Measurements from ENCODE around the gene GSK3B.

Gene GSK3B

GRCh38 chr3:119809249-119810017, 284.8 kb downstream of the GSK3B start:
- no peak for DNase-seq

DNA sequence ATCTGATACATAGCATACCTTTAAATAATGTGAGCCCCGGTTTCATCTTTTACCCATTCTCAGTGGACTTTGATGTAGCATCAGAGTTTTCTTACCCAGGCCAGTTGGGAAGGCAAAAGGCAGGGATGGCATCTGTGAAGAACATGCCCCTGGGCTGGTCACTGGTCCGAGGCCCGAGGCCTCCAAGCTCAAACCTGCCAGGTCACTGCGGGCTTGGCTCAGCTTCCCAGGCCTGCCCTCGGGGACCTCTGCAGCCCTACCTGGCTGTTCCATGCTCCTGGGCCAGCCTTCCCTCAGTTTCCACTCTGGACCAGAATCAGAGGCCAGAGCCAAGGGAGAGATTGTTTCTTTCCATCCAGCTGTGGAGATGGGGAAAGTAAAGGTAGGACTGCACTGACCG, 285.4 kb downstream of the GSK3B start:
- DNase-seq = no peak

DNA sequence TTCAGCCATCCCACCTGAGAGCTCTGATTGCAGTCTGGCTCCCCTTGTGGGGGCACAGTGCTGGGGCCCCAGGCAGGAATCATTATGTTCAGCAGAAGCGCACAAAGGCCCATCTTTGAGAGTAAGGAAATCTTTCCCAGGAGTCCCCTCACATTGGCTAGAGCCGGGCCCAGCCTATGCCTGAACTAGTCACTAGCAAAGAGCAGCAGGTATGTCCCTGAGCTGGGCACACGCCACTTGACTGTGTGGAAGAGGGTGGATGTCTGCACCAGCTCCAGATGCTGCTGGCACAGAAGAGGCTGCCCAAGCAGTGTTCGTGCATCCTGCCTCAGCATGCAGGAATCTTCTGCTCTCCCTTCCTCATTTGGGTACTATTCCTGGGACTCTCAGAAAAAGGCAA, 286.0 kb downstream of the GSK3B start:
- no peak for DNase-seq

DNA sequence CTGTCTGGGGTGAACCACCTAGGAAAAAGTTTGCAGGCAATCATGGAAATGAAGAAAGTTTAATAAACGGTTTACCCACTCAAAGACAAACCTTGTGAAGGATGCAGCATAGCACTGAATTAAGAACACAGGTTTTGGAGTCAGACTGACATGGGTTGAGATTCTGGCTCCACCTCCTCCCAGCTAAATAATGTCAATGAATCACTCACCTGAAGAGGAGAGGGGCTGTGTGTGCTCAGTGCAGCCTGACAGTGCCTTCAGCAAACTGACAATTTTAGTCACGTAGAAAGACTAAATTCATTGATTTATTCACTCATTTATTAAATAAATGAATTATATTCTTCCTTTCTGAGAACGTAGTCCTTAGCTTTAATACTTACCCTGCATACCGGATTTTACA, 293.4 kb downstream of the GSK3B start:
- no peak for DNase-seq

GRCh38 chr3:119796785-119797184, 297.5 kb downstream of the GSK3B start:
- no peak for DNase-seq

- DNase-seq = no peak
Observed at GRCh38 chr3:119796368-119796767, 297.9 kb downstream of the GSK3B start.

DNA sequence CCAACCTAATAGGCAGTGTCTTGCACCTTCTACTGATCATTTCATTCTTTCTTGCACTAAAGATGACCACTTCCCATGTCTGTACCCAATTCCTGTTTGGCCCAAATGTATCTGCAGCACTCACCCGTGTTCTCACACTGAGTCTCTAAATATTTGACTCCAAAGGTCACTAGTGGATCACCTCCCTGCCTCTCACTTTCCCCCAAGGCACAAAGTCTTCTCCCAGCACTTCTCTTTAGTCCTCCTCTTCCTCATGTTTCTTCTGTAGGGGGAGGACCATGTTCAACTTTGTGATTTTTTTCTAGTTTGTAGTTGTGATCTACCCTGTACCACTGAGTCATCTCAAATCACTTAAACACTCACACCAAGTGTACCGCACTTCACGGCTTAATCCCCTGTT, 298.4 kb downstream of the GSK3B start:
- no peak for DNase-seq

- DNase-seq = no peak
Observed at GRCh38 chr3:119794971-119795612, 299.2 kb downstream of the GSK3B start.

- DNase-seq = no peak
Observed at GRCh38 chr3:119794401-119794800, 299.8 kb downstream of the GSK3B start.

DNA sequence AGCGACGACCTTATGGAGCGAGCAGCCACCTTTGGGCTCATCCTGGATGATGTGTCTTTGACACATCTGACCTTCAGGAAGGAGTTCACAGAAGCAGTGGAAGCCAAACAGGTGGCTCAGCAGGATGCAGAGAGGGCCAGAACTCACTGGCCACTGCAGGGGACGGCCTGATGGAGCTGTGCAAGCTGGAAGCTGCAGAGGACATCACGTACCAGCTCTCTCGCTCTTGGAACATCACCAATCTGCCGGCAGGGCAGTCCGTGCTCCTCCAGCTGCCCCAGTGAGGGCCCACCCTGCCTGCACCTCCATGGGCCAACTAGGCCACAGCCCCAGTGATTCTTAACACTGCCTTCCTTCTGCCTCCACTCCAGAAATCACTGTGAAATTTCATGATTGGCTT, 302.0 kb downstream of the GSK3B start:
- DNase-seq = no peak

DNA sequence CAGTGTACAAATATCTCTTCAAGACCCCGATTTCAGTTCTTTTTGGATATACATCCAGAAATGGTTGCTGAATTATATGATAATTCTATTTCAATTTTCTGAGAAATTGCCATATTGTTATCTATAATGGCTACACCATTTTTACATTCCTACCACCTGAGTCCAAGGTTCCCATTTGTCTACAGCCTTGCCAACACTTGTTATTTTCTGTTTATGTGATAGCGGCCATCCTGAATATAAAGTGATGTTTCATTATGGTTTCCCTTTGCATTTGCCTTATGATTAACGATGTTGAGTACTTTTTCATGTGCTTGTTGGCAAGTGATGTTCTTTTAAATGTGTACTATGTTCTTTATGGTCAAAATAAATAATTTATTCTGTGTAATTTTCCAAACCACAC, 303.9 kb downstream of the GSK3B start:
- no peak for DNase-seq

DNA sequence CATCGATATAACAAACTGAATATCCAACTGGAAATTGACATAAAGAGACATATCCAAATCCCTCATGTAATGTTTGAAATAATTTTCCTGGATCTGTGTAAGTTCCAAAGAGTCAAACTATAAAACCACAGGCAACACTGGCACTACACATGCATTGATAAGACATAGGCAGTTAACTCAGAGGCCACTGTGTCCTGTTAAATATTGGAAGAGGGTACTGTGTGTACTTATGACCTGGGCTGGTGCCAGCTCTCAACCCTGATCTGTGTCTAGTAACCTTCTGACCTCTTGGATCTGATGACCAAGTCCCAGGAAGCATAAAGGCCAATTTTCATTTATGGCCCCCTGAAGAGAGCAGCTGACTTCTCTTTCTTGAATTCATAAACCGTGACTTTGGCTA, 307.8 kb downstream of the GSK3B start:
- DNase-seq = no peak

DNA sequence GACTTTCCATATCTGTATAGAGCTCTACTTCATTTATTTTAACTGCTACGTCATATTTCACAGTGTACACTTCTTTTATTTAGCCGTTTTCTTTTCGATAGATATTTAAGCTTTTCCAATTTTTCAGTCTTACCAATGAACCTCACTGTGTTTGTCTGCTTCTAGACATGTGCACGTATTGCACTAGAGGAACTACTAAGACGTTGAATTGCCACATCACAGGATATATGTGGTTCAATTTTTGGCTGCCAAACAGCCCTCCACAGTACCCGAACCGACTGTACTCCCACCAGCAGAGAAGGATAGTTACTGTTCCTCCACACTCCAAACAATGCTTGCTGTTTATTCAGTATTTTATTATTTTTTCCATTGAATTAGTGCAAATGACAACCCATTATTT, 310.4 kb downstream of the GSK3B start:
- peak; percentile 97 to 98 for DNase-seq

GRCh38 chr3:119783255-119783654, 311.0 kb downstream of the GSK3B start:
- no peak for DNase-seq

DNA sequence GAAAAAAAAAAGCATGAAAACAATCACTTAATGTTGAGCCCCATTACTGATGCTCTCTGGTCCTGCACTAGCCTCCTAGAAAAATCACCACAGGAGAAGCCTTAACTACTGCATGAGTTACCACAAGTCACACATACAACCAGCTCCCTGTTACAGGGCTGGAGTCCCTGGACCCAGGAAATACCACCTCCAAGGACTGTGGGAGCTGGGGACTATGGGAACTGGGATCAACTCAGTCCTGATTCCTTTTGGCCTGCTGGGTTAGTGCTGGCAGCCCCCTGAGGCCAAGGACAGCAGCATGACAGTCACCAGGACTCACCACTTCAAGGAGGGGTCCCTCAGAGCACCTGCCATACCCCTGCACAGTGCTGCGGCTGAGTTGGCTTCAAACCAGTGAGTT, 311.8 kb downstream of the GSK3B start:
- DNase-seq = no peak

GRCh38 chr3:119781330-119782198, 312.7 kb downstream of the GSK3B start, which contains the start of gene NR1I2:
TSS of gene NR1I2 (plus strand) at chr3:119782101.
- DNase-seq = no peak

DNA sequence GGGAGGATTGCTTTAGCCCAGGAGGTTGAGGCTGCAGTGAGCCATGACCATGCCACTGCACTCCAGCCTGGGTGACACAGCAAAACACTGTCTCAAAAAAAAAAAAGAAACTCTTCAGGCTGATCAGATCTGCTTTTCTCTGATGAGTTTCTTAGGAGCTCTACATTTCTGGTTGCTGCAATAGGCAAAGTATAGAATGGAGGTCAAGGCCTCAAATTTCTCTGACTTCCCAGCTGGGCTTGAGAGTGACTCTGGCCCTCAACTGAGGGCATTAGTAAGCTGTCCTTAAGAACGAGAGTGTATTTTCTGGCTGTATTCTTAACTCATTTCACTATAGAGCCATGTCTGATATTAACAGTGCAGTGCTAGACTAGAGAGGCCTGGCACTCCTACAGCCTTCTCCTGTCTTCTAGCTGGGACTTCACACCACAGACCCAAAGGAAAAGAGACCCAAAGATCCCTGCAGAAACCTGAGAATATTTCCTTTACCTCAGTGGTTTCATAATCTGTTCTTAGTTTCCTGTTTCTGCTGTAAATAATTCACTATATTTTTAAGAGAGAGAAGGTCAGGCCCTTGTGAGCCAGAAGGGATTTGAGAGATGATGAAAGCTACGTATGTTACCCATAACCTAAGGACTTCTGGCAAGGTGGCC, 314.4 kb downstream of the GSK3B start:
- DNase-seq = peak; percentile 51 to 64

DNA sequence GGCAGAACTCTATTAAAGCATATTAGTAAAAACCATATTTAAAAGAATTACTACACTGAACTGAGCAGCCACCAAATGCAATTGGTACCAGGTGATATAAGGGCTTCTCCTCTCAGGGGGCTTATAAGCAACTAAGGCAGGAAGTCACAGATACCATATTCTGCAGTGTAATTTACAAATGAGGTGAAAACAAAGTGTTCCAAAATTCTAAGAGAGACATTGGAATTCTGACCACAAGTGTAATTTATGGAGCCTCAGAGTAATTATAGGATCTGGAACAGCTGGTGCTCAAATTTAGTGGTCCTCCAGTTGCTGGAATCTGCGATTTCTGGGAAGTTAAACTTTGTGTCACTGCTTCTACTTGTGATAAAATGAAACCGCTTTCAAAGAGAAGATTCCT, 315.4 kb downstream of the GSK3B start:
- no peak for DNase-seq

- DNase-seq = no peak
Observed at GRCh38 chr3:119778176-119778575, 316.1 kb downstream of the GSK3B start.

DNA sequence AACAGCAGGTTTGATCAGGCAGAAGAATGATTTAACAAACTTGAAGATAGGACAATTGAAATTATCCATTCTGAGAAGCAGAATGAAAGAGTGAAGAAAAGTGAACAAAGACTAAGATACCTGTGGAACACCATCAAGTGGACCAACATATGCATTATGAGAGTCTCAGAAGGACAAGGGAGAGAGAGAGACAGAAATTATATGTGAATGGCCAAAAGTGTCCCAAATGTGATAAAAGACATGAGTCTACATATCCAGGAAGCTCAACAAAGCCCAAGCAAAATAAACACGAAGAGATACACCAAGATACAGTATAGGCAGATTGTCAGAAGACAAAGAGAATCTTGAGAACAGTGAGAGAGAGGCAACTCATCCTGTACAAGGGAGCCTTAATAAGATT, 317.9 kb downstream of the GSK3B start:
- no peak for DNase-seq

GRCh38 chr3:119774444-119774843, 319.8 kb downstream of the GSK3B start:
- DNase-seq = no peak

All from AML-193 (cell line).